ENCODE results near the gene ATP9A. TPM values are rescaled to one million over a fixed set of nuclear protein-coding genes. Genes with fewer than 3 reads are reported as not detected.

The ATP9A gene
- total and polyA plus RNA-seq, 10 of the 15 experiments (the other 5 are each of a cell fraction or from before 2014, with no cell fraction given): 0.03 to 0.81 (median 0.14) TPM

DNA sequence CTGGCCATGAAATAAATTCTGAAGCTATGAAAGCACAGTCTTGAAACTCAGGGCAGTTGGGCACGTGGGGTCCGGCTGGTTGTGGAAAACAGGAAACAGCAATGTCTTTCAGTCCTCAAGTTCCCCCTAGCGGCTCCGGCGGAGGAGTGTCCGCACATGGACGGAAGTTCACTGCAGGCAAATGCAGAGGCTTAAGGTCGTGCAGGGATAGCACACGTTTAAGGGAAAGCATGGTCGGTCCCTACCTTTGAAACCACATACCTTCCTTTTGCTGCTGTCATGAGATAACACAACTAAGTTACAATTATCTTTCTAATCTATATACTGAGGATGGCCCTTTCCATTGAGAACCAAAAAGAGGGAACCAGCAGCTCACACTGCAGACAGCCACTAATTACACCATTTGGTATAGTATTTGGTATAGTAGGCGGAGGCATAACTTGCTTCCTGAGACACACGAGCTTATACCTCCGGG lies 173.1 kb downstream of the ATP9A start (continued):
- TF ChIP-seq, protein P1, sequence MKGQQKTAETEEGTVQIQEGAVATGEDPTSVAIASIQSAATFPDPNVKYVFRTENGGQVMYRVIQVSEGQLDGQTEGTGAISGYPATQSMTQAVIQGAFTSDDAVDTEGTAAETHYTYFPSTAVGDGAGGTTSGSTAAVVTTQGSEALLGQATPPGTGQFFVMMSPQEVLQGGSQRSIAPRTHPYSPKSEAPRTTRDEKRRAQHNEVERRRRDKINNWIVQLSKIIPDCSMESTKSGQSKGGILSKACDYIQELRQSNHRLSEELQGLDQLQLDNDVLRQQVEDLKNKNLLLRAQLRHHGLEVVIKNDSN (IDR thresholded peaks at IDR 0.05; ENCODE audit: borderline replicate concordance, extremely low read length, insufficient read depth, low read depth, low read length): peak; percentile 79
- peak; percentile 60; the same call in 1 of the 2 replicates for TF ChIP-seq MAX (IDR thresholded peaks at IDR 0.05; ENCODE audit: low read depth, low read length)
- TF ChIP-seq EP300 (IDR thresholded peaks at IDR 0.05; ENCODE audit: borderline replicate concordance in 1 of 2, control insufficient read depth in 1 of 2, low read depth in 2 of 2, low read length in 2 of 2): peak in 1 of 2 experiments; percentile 29; a peak in 1 of 4 replicates
- TF ChIP-seq, protein P2, sequence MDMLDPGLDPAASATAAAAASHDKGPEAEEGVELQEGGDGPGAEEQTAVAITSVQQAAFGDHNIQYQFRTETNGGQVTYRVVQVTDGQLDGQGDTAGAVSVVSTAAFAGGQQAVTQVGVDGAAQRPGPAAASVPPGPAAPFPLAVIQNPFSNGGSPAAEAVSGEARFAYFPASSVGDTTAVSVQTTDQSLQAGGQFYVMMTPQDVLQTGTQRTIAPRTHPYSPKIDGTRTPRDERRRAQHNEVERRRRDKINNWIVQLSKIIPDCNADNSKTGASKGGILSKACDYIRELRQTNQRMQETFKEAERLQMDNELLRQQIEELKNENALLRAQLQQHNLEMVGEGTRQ (IDR thresholded peaks at IDR 0.05; ENCODE audit: borderline replicate concordance, low read depth, low read length): peak; percentile 62
- no peak for TF ChIP-seq NR2C2 (IDR thresholded peaks at IDR 0.05; ENCODE audit: borderline replicate concordance, control insufficient read depth, insufficient read length, low read depth)
- no peak for TF ChIP-seq FOXM1 (IDR thresholded peaks at IDR 0.05; ENCODE audit: low read depth, low read length)
- TF ChIP-seq FOXK2 (IDR thresholded peaks at IDR 0.05): 0 out of 2 replicates have a peak, but pooled peaks have one; percentile 16
- TF ChIP-seq IRF4 (IDR thresholded peaks at IDR 0.05; ENCODE audit: low read depth, low read length): 0 out of 2 replicates have a peak, but pooled peaks have one; percentile 30
- TF ChIP-seq NFIC (IDR thresholded peaks at IDR 0.05; ENCODE audit: low read depth, low read length): no peak
- TF ChIP-seq CTCF (IDR thresholded peaks at IDR 0.05 in 2 of 3, conservative IDR thresholded peaks at IDR 0.05 in 1 of 3; ENCODE audit: control insufficient read depth in 2 of 3, extremely low read depth in 1 of 3, insufficient read depth in 1 of 3, low read depth in 3 of 3, low read length in 3 of 3): peak; percentile 89 to 97 (median 92)
- TF ChIP-seq POU2F2 (IDR thresholded peaks at IDR 0.05; ENCODE audit: borderline replicate concordance, low read depth, low read length): peak; percentile 76; the same call in 1 of the 3 replicates
- TF ChIP-seq, protein P3, sequence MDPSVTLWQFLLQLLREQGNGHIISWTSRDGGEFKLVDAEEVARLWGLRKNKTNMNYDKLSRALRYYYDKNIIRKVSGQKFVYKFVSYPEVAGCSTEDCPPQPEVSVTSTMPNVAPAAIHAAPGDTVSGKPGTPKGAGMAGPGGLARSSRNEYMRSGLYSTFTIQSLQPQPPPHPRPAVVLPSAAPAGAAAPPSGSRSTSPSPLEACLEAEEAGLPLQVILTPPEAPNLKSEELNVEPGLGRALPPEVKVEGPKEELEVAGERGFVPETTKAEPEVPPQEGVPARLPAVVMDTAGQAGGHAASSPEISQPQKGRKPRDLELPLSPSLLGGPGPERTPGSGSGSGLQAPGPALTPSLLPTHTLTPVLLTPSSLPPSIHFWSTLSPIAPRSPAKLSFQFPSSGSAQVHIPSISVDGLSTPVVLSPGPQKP (IDR thresholded peaks at IDR 0.05; ENCODE audit: low read depth, low read length): peak; percentile 61; the same call in 1 of the 2 replicates
- peak; percentile 37; the same call in 1 of the 2 replicates for TF ChIP-seq SPI1 (IDR thresholded peaks at IDR 0.05; ENCODE audit: borderline replicate concordance, insufficient read depth, low read depth, low read length)
- TF ChIP-seq YY1 (IDR thresholded peaks at IDR 0.05; ENCODE audit: low read depth, low read length): peak; percentile 54
- TF ChIP-seq IKZF2 (IDR thresholded peaks at IDR 0.05): 0 out of 4 replicates have a peak, but pooled peaks of 1 of the 2 experiments have one; percentile 36
- no peak for TF ChIP-seq ZBED1 (IDR thresholded peaks at IDR 0.05; ENCODE audit: borderline replicate concordance)
- no peak for TF ChIP-seq ZNF592 (IDR thresholded peaks at IDR 0.05)
- peak; percentile 81 for TF ChIP-seq RAD51 (IDR thresholded peaks at IDR 0.05)
- TF ChIP-seq ZNF384 (IDR thresholded peaks at IDR 0.05; ENCODE audit: borderline replicate concordance, low read depth, low read length): peak; percentile 23; the same call in 1 of the 2 replicates
- no peak for TF ChIP-seq RCOR1 (conservative IDR thresholded peaks at IDR 0.05; ENCODE audit: low read depth, low read length)

Data from GM12878 (cell line).